ENCODE measurements around the gene PTGES2. TPM values are rescaled to one million over a fixed set of nuclear protein-coding genes. Genes with fewer than 3 reads are reported as not detected.

PTGES2 gene
- total RNA-seq, 1 donor from 2014 or later = 80.3 TPM

- Mint-ChIP-seq H3K27ac (ENCODE audit: unreplicated experiment) (no peak overlapping the region), H3K4me3 (ENCODE audit: unreplicated experiment) (no peak overlapping the region), H3K36me3 (ENCODE audit: unreplicated experiment) (peaks cover 4% of the 10 kb centered on the region), H3K4me1 (ENCODE audit: unreplicated experiment) (peaks cover 26% of the 10 kb centered on the region), H3K9me3 (ENCODE audit: unreplicated experiment) (no peaks in the 10 kb centered on the region), H3K27me3 (ENCODE audit: unreplicated experiment) (no peaks in the 10 kb centered on the region)
- TF ChIP-seq CTCF (IDR thresholded peaks at IDR 0.05) = no peak
- no peak for DNase-seq (ENCODE audit: extremely low spot score, unreplicated experiment)
Measured at GRCh38 chr9:128124451-128124850, 3.1 kb downstream of the PTGES2 start.

- H3K36me3 Mint-ChIP-seq (ENCODE audit: unreplicated experiment) = peaks cover 4% of the 10 kb centered on the region
- no peak overlapping the region for H3K27ac Mint-ChIP-seq (ENCODE audit: unreplicated experiment)
- no peaks in the 10 kb centered on the region for H3K27me3 Mint-ChIP-seq (ENCODE audit: unreplicated experiment)
- no peak for DNase-seq (ENCODE audit: extremely low spot score, unreplicated experiment)
- TF ChIP-seq CTCF (IDR thresholded peaks at IDR 0.05) = no peak
- H3K4me3 Mint-ChIP-seq (ENCODE audit: unreplicated experiment) = no peak overlapping the region
- peaks cover 20% of the 10 kb centered on the region for H3K4me1 Mint-ChIP-seq (ENCODE audit: unreplicated experiment)
- no peaks in the 10 kb centered on the region for H3K9me3 Mint-ChIP-seq (ENCODE audit: unreplicated experiment)
Measured at GRCh38 chr9:128123451-128124080, 4.0 kb downstream of the PTGES2 start.

- TF ChIP-seq CTCF (IDR thresholded peaks at IDR 0.05) = no peak
- Mint-ChIP-seq H3K4me1 (ENCODE audit: unreplicated experiment) (peaks cover 26% of the 10 kb centered on the region), H3K9me3 (ENCODE audit: unreplicated experiment) (no peaks in the 10 kb centered on the region), H3K36me3 (ENCODE audit: unreplicated experiment) (peaks cover 4% of the 10 kb centered on the region), H3K27me3 (ENCODE audit: unreplicated experiment) (no peaks in the 10 kb centered on the region), H3K4me3 (ENCODE audit: unreplicated experiment) (no peak overlapping the region), H3K27ac (ENCODE audit: unreplicated experiment) (no peak overlapping the region)
- DNase-seq (ENCODE audit: extremely low spot score, unreplicated experiment) = no peak
Measured at GRCh38 chr9:128122809-128123175, 4.7 kb downstream of the PTGES2 start.

GRCh38 chr9:128121924-128122808 lies 5.4 kb downstream of the PTGES2 start:
- Mint-ChIP-seq H3K27me3 (ENCODE audit: unreplicated experiment) (no peaks in the 10 kb centered on the region), H3K4me1 (ENCODE audit: unreplicated experiment) (peaks cover 30% of the 10 kb centered on the region), H3K27ac (ENCODE audit: unreplicated experiment) (no peak overlapping the region), H3K4me3 (ENCODE audit: unreplicated experiment) (no peak overlapping the region), H3K36me3 (ENCODE audit: unreplicated experiment) (peaks cover 4% of the 10 kb centered on the region), H3K9me3 (ENCODE audit: unreplicated experiment) (no peaks in the 10 kb centered on the region)
- TF ChIP-seq CTCF (IDR thresholded peaks at IDR 0.05) = no peak
- DNase-seq (ENCODE audit: extremely low spot score, unreplicated experiment) = no peak

- Mint-ChIP-seq H3K27ac (ENCODE audit: unreplicated experiment) (no peak overlapping the region), H3K27me3 (ENCODE audit: unreplicated experiment) (no peaks in the 10 kb centered on the region), H3K36me3 (ENCODE audit: unreplicated experiment) (peaks cover 4% of the 10 kb centered on the region)
Measured at GRCh38 chr9:128121466-128121810, 6.1 kb downstream of the PTGES2 start.

More at GRCh38 chr9:128121466-128121810, 6.1 kb downstream of the PTGES2 start:
- TF ChIP-seq CTCF (IDR thresholded peaks at IDR 0.05) = no peak
- Mint-ChIP-seq H3K4me1 (ENCODE audit: unreplicated experiment) (peaks cover 25% of the 10 kb centered on the region), H3K4me3 (ENCODE audit: unreplicated experiment) (no peak overlapping the region), H3K9me3 (ENCODE audit: unreplicated experiment) (no peaks in the 10 kb centered on the region)
- DNase-seq (ENCODE audit: extremely low spot score, unreplicated experiment) = no peak
